Activated T-helper 1 cell treated with anti-CD3 and anti-CD28 coated beads, Interleukin-2, amount 50 U/mL, for 16 hours (primary cell): ENCODE data around the gene RDH12.
"Not testable (repeated sequence)": the region's sequence is repeated elsewhere in the genome, so short reads cannot be mapped to it uniquely, and the experiment has no call there.

Experiments
- DNase-seq, 2 donors: peaks; one replicate each; pipeline ENCODE4 v3.0.0-alpha.2; 2020; ENCODE audit warnings: low read depth in 1 of 2, low spot score in 1 of 2

Gene RDH12

DNA sequence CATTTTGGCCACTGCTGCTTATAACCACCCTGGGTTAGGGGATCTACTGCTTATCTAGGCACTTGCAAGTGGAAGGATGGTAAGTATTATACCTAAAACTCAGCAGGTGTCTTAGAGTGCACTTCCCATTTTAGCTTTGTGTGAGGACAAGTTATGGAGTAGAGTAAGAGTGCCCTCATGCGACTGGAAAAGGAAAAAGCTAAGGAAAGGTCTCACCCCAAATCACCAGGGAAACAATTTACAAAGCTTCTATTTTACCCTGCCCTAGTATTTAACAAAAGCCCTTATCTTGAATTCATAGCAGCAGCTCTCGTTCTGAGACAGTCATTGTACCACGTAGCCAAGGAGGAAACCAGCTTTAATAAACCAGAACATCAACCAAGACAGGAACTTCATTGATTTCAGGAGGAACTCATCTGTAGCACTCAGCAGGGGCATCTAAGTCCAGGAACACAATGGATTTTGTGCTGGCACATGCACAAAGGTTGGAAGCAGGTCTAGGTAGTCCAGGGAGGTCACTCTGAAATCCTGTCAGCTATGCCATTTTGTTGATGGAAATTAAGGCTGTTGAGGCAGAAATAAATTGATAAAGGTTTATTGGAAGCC is 2.9 kb downstream of the RDH12 start:
- DNase-seq = no peak

DNA sequence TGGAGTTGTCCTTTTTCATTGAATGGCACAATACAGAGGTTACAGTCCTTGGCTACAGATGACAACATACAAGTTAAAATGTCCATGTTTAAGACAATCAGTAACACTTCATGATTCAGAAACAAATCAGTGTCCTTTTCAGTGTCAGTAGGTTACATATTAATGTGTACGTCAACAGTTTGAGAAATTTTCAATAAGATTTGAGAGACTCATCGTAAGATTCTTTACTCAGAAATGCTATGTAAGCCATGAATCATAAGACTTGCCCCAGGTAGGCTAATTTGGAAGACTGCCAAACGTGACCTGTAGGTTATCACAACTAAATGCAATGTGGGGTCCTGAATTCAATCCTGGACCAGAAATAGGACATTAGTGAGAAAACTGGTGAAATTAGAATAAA is 3.5 kb downstream of the RDH12 start:
- no peak for DNase-seq

DNA sequence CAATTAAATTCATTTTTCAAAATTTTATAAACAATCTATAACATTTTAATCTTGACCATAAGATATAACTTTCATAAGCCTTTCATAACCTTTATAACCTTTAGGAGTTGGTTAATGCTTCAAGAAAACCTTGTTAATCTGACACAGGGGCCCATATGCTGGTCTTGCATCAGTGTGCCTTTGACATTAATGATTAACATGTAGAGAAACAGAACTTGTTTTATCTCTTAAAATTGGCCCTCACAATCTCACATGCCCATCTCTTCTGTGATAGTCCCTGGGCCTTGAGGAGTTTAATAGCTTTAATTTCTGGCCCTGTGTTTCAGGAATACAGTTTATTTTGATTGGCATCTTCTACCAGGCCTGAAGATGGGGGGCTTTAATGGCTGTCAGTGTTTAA is 7.7 kb downstream of the RDH12 start:
- not testable (repeated sequence) for DNase-seq

DNA sequence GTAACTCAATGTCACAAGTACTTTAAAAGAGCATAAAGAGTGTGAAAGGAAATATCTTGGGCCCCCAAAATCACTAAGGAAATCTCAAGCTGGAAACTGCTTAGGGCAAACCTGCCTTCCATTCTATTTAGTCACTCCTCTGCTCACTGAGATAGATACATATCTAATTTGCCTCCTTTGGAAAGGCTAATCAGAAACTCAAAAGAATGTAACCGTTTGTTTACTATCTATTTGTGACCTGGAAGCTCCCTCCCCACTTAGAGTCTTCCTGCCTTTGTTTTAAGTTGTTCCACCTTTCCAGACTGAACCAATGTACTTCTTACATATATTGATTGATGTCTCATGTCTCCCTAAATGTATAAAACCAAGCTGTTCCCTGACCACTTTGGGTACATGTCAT is 8.1 kb downstream of the RDH12 start:
- DNase-seq = not testable (repeated sequence)

DNA sequence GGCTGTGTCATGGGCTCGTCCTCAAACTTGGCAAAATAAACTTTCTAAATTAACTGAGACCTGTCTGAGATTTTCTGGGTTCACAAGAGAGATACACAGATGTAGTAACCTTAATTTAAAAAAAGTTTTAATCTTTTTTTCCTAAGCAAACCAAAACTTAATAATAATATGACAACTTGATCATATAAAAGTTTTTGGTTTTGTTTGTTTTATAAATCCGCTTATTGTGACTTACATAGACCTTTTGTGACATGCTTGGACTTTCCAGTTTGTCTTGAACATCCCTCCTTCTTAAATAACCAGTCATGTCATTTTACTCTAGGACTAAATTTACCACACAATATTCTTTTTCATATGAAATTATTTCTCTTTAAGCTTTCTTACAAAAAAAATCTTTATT is 8.5 kb downstream of the RDH12 start:
- no peak for DNase-seq

DNA sequence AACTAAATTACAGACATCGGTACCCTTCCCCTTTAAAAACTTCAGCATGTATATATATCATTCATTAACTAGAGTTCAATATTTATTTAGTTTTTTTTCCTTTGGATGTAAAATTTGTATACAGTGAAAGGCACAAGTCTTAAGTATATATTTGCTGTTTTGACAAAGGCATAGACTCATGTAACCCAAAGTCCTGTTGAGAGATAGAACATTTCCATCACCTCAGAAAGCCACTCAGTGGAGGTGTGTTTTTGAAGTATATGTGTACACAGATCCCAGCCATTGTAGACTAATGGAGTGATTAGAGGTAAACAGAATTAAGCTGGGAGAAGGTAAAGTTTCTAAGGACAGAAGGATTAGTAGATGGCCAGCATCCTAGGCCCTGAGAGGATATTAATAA is 15.4 kb downstream of the RDH12 start:
- no peak for DNase-seq

DNA sequence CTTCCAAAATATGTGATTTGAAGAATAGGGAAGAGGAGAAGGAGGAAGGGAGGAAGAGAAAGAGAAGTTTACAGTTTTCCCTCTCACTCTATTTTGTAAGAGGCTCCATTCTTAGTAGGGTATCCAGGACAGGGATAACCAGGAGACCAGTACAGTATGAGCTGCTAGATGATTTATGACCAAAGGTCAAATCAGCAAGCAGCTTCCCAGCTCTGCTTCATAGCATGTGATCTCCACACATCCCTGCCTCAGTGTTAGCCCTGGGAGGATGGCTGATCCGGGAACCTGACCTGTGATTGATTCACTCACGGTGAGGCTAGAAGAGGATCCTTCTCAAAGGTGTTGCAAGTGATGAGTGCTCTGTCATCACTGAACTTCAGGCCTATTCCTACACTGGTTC is 16.6 kb downstream of the RDH12 start:
- DNase-seq = no peak

DNA sequence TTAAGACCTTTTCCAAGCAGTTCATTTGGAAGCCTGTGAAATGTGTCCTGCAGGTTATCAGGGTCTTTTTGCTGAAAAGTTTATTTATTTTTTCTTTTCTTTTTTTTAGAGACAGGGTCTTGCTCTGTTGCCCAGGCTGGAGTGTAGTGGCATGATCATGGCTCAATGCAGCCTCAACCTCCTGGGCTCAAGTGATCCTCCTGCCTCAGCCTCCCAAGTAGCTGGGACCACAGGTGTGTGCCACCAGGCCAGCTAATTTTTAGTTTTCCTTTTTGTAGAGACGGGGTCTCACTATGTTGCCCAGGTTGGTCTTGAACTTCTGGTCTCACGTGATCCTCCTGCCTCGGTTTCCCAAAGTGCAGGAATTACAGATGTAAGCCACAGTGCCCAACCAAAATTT is 17.7 kb downstream of the RDH12 start:
- DNase-seq = not testable (repeated sequence)

DNA sequence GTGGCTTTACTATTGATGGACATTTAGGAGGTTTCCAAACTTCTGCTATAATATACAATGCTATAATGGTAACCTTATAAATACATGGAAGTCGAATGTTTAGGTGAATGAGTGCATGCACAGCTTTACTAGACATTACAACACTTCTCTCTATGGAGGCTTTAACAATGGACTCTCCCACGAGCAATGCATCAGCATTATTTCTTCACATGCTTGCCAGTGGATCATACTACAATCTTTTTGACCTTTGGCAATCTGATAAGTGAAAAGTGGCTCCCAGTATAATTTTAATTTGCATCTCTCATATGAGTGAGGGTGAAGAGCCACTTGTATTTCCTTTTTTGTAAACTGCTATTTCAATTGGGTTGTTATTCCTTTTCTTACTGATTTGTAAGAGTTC is 18.2 kb downstream of the RDH12 start:
- no peak for DNase-seq

DNA sequence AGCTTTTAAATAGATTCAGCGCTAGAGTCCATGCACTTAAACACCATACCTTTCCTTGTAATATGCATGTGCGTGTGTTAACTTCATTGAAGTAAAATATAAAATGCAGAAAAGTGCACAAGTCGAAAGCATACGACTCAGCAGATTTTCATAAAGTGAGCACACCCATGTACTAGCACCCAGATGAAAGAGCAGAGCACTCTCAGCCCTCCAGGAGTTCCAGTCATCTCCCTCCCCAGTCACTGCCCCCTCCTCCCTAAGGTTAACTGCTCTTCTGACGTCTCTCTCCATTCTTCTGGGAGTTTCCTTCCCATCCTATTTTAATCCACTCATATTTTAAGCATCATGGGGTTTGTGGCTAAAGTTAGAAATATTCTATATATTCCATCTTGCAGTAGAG is 20.2 kb downstream of the RDH12 start:
- no peak for DNase-seq

DNA sequence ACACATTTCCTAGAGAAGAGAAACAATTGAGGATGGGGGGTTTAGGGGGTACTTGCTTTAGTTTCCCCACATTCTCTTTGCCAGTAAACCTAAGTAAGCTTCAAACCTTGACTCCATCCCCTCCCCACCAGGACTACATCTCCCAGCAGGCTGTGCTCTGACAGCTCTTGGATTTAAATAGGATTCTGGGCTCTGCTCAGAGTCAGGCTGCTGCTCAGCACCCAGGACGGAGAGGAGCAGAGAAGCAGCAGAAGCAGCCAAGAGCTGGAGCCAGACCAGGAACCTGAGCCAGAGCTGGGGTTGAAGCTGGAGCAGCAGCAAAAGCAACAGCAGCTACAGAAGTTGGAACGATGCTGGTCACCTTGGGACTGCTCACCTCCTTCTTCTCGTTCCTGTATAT is 20.6 kb downstream of the RDH12 start:
- no peak for DNase-seq

DNA sequence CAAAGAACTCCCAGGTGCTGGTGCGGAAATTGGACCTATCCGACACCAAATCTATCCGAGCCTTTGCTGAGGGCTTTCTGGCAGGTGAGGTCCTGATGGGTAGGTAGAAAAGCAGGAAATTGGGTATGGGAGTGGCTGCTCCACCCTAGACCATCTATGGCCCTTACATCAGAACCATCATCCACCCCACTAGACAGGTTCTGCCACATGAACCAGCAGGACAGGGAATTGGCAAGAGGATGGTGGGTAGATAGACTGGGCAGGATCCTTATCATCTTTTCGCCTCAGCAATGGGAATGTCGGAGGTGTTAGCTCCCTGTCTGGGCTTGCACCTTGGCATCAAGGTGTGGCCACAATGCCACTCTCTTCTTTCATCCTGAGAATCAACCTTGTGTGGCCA is 23.5 kb downstream of the RDH12 start:
- no peak for DNase-seq

DNA sequence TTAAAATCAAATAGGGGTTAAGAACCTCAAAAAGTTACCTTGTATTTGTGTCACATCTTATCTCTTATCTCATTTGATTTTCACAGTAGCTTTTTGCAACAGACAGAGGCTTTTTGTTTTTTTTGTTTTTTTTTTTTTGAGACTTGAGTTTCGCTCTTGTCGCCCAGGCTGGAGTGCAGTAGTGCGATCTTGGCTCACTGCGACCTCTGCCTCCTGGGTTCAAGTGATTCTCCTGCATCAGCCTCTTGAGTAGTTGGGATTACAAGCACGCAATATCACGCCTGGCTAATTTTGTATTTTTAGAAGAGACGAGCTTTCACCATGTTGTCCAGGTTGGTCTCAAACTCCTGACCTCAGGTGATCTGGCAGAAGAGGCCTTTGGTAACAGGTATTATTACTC is 25.7 kb downstream of the RDH12 start:
- no peak for DNase-seq

DNA sequence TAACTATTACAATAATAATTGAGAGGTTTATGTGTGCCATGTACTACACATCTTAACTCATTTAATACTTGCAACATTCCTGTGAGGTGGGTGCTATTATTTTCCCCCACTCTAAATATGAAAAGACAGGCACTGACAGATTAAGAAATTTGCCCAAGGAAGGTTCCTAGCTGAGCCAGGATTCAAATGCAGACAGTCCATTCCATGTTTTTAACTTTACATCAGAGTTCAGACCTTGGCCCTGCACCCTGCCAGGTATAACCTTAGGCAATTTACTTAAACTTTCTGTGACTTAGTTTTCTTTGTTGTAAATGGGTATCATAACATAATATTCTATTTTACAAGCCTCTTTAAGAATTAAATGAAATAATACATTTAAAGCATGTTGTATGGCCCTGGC is 26.6 kb downstream of the RDH12 start:
- no peak for DNase-seq

DNA sequence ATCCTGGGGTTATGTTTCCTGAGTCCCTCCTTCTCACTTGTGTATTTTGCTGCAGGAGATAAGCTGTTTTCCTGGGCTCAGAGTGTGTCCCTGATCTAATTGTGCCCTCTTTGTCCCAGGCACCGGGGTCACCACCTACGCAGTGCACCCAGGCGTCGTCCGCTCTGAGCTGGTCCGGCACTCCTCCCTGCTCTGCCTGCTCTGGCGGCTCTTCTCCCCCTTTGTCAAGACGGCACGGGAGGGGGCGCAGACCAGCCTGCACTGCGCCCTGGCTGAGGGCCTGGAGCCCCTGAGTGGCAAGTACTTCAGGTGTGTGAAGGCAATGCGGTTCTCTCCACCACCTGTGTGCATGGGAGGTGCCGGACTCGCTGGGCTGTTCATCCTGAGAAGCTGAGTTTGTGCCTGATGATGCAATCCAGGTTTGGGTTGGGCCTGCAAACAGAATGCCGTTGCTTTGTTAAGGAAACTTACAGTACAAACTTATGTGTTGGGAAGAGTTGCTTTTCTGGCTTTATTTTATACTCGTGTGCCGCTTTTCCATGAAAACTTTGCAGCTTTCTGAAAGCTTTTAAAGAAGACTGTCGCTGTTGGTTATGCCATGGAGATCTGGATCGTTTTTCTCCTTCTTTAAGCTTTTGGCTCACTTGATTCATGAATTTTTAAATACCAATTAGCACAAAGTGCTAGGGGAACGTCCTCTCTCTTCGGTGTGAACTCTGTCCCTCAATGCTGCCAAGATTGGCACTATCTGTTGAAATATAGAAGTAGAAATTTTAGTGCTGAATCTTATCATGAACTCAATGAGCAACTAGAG is 27.6 kb downstream of the RDH12 start:
- no peak for DNase-seq

DNA sequence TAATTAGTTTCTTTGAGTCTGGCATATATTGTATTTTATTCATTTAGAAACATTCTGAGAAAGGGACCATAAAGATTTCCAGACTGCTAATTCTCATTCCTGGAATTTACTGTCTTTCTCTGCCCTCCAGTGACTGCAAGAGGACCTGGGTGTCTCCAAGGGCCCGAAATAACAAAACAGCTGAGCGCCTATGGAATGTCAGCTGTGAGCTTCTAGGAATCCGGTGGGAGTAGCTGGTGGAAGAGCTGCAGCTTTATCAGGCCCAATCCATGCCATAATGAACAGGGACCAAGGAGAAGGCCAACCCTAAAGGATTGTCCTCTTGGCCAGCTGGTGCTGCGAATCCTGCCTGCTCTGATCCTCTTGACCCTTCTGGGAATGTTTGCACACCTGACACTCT is 31.9 kb downstream of the RDH12 start:
- DNase-seq = no peak

DNA sequence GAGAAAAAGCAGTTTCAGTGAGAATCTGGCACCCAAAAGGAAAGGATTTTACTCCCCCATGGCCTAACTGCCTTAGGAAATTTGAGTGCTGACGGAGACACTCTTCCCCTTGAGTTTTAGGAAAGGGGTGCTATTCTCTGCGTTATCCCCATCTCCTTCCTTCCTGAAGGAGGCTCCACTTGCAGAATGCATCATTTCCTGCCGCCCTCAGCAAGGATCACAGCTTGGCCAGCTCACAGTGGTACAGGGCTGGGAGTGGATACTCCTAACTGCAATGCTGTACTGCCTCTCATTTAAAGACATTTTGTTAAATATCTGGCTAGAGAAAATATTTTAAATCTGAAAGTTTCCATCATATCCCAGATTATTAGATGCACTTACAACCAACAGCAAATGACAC is 33.0 kb downstream of the RDH12 start:
- DNase-seq = no peak

DNA sequence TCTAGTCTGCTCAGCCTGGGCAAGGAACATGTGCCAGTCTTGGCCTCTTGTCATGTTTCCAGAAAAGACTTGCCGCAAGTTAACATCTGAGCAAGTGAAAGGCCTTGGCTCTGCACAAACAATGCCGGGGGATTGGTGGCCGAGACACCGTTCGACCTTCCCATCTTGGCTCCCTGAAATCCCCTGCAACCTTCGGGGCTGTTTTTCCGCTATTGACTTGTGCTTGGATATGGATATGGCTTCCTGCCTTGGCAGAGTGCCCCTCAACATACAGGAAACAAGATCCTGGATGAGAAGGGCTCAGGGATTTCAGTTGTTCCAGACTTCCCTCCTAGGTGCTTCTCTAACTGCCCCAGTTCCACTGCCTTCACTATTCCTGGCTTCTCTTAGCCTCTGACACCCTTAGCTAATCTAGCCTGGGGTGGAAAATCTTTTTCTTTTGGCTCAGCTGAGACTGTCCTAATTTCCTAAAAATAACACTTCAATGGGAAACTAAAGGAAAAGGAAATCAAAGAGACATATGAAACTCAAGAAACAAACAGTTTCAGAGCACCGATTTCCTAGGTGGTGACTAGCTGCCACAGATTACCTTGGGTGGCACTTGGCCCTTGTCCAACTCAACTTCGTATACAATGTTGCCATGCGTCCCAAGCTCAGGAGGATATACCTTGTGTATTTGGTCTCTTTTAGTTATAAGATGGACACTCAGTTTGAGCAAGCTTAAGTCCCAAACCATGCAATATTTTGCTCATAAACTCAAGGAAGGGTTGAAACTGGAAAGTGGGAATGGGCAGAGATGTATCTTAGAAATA is 33.9 kb downstream of the RDH12 start:
- DNase-seq = no peak

DNA sequence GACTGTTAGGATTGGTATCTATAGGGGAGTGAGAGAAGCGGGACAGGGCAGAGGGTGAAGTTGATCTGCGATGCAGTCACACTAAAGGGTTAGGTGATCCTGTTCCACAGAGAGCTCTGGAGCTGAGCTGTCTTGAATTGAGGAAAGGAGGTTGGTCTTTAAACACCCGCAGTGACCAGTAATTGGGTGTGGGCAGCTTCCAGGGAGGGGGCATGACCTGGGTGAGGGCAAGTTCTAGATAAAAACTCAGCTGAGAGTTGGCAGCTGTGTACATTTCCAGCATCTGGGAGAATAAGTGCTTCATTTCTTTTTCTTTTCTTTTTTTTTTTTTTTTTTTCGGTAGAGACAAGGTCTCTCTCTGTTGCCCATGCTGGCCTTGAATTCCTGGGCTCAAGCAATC is 35.1 kb downstream of the RDH12 start:
- DNase-seq = no peak

DNA sequence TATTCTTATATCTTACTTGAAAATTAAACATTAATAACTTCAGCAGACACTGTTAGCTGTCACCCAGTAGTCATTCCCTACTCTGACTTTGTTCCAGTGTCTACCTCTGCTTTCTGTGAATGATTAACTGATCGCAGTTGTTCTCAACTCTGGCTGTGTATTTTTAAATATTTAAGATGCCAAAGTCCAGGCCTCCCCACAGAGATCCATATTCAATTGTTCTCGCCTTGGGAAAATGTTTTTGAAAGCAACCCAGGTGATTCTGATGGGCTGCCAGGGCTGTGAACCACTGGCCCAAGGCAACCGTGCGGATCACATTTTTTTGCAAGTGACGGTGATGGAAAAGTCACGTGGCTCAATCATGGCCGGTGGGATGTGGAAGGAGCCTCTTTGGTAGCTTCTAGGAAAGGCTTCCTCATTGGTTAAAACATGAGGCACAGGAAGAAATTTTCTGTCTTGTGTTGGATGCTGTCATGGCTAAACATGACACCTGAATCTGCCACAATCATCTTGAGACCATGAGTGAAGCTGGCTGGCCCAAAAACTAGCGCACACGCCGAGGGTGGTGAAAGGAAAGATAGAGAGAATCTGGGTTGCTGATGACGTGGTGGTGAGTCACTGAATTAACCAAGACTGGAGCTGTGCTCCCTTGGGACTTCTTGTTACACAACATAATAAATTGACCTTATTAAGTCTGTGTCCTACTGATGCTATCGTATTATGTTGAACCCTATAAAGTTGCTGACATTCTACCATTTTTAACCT is 37.2 kb downstream of the RDH12 start:
- no peak for DNase-seq

DNA sequence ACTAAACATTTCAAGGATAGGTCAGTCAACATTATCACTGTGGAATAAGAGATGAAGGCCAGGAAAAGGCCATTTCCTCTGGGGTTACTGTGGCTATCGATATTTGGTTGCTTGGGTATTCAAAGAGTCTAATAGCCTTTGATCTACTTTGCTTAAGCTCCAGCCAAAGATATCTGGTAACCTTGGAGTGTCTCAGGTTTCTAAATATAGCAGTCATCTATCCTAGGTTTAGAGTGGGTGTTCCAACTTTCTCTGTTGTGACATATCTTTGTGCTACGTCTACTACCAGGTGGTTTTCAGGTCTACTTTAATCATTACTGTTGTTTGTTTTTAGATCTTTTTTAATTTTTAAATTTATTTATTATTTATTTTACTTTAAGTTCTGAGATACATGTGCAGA is 42.4 kb downstream of the RDH12 start:
- no peak for DNase-seq

DNA sequence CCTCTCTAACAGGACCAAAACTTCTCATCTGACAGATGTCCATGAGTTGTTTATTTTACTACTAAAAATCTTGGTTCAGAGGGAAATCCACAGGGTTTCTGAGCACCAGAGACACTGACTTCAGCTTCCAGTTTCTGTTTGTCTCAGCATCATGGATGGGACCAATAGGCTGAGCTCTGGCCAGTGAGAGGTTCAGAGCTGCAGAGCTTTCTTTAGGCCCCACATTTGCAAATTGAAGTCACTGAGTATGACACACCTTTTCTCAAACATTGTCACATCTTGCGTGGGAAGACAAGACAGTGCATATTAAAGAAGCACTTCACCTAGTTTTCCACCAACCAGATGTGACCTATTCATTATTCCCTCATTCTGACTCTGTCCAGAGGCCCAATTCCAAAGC is 45.2 kb downstream of the RDH12 start:
- no peak for DNase-seq
